GM18861 (cell line): ENCODE measurements around the gene KRTAP5-9.
"Not testable (repeated sequence)": the region's sequence is repeated elsewhere in the genome, so short reads cannot be mapped to it uniquely, and the experiment has no call there.

Source experiments
- ATAC-seq: cut with Tn5 transposase; IDR thresholded peaks from one replicate; pipeline ENCODE4 v1.9.1; 2021; ENCODE audit not compliant: unreplicated experiment

KRTAP5-9 gene

DNA sequence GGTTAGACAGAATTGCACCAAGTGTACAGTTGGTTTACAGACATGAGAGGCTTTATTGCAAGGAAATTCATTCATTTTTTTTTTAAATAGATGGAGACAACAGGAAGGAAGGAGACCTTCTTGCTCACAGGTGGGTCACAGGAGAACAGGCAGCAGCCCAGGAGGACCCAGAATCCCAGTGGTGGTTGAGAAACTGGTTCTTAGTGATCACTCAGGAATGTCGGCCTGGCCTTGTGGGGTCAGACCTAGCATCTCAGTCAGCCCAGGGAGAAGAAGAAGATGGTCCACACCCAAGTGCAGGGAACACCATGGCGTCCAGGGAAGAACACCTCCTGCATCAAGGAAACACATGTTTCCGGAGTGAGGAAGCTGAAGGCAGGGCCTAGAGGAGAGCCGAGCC lies 33.6 kb downstream of the KRTAP5-9 start:
- ATAC-seq: no peak

- ATAC-seq: no peak
Observed at GRCh38 chr11:71582309-71582895, 34.2 kb downstream of the KRTAP5-9 start, which contains the start of gene KRTAP5-11. Gene KRTAP5-11, minus strand, starts transcription at chr11:71582875. Its CDS starts 38 bp downstream, at chr11:71582837.

DNA sequence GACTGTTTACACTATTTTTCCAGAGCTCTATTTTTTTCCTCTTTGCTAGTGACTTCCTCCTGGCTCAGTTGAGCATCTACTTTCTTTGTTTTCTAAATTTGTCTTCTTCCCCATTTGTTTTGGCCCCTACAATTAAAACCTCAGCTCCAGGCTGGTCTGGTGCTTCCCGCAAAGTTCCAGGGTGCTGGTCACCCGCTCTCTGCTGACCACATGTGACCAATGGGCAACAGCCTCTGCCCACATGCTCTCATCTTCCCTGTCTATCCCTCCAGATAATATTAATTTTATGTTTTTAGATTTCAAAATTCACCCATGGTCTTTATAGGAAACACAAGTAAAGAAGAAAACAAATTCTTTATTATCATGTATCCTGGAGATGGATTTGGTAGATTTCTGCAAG lies 34.7 kb downstream of the KRTAP5-9 start:
- ATAC-seq: not testable (repeated sequence)

GRCh38 chr11:71585673-71586072 lies 37.5 kb downstream of the KRTAP5-9 start:
- ATAC-seq: not testable (repeated sequence)

GRCh38 chr11:71588314-71588713 lies 40.1 kb downstream of the KRTAP5-9 start:
- not testable (repeated sequence) for ATAC-seq

DNA sequence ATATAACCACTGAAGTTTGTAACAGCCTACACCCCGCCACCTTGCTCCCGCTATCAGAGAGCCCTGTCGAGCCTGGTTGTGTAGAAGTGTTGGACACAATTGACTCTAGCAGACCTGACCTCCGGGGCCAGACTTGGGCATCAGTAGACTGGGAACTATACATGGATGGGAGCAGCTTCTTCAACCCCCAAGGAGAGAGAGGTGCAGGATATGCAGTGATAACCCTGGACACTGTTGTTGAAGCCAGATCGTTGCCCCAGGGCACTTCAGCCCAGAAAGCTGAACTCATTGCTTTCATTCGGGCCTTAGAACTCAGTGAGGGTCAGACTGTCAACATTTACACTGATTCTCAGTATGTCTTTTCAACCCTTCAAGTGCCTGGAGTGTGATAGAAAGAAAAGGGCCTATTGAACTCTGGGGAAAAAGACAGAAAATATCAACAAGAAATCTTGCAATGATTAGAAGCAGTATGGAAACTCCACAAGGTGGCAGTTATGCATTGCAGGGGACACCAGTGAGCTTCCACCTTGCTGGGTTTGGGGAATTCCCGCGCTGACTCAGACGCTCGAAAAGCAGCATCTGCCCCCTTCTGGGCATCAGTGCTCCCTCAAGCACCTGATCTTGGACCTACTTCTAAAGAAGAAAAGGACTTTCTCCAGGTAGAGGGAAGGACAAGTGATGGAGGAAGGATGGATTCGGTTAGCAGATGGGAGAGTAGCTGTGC lies 40.8 kb downstream of the KRTAP5-9 start:
- ATAC-seq: not testable (repeated sequence)

- not testable (repeated sequence) for ATAC-seq
Observed at GRCh38 chr11:71589546-71589920, 41.3 kb downstream of the KRTAP5-9 start.
